Esophagus squamous epithelium (tissue), 4 donors: Measurements from ENCODE around the gene CRB2.

ENCODE experiments used
- POLR2A ChIP-seq, 4 donors: fragments of 450-650 bp; IDR thresholded peaks; one replicate each; pipeline ENCODE4 v1.6.1; 2017; ENCODE audit warnings: antibody characterized with exemption in 4 of 4, mild to moderate bottlenecking in 4 of 4, moderate library complexity in 3 of 4
- TF ChIP-seq, protein P1 (sequence below), 6 experiments: fragments of 450-650 bp in 4 of 6; fragments of 200-600 bp in 2 of 6; sonication (generic) in 2 of 6; IDR thresholded peaks; one replicate each; pipeline ENCODE4 v1.5.1; 2016 to 2019; ENCODE audit warnings: antibody characterized with exemption in 6 of 6, mild to moderate bottlenecking in 4 of 6, moderate library complexity in 4 of 6

DNA sequence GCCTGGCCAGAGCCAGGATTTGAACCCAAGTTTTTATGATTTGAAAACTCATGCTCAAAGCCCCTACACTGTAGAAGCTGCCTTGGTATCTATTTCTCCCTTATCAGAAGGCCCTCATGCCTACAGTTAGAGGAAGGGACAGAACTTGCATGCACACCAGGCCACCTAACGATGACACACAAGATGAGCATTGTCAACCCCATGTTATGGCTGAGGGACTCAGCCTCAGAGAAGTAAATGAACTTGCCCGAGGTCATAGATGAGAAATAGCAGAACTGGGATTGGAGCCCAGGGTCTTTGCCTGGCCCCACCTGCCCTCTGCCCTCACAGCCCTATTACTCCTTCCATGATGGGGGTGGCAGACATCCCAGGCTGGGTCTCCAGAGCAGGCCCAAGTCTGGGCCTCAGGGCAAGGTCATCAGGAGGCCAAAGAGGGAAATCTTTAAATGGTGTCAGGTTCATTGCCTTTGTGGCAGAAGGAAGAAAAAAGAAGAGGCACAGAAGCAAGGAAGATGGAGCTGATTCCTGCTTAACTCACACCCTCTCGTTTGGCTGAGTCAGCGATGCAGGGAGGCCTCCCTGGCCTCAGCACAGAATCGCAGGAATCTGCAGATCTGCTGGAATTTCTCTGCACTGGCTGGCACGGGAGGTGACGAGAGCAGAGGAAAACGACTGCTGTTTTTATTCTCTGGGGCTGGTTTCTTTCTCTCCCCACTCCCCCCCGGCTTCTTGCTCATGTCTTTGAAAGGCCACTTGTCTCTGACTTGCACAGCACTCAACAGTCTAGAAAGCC lies 20.6 kb upstream of the CRB2 start:
- TF ChIP-seq, protein P1, sequence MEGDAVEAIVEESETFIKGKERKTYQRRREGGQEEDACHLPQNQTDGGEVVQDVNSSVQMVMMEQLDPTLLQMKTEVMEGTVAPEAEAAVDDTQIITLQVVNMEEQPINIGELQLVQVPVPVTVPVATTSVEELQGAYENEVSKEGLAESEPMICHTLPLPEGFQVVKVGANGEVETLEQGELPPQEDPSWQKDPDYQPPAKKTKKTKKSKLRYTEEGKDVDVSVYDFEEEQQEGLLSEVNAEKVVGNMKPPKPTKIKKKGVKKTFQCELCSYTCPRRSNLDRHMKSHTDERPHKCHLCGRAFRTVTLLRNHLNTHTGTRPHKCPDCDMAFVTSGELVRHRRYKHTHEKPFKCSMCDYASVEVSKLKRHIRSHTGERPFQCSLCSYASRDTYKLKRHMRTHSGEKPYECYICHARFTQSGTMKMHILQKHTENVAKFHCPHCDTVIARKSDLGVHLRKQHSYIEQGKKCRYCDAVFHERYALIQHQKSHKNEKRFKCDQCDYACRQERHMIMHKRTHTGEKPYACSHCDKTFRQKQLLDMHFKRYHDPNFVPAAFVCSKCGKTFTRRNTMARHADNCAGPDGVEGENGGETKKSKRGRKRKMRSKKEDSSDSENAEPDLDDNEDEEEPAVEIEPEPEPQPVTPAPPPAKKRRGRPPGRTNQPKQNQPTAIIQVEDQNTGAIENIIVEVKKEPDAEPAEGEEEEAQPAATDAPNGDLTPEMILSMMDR (IDR thresholded peaks at IDR 0.05) = no peak
- no peak for TF ChIP-seq POLR2A (IDR thresholded peaks at IDR 0.05)
